ENCODE results near the gene TSPAN15.

TSPAN15 gene

DNA sequence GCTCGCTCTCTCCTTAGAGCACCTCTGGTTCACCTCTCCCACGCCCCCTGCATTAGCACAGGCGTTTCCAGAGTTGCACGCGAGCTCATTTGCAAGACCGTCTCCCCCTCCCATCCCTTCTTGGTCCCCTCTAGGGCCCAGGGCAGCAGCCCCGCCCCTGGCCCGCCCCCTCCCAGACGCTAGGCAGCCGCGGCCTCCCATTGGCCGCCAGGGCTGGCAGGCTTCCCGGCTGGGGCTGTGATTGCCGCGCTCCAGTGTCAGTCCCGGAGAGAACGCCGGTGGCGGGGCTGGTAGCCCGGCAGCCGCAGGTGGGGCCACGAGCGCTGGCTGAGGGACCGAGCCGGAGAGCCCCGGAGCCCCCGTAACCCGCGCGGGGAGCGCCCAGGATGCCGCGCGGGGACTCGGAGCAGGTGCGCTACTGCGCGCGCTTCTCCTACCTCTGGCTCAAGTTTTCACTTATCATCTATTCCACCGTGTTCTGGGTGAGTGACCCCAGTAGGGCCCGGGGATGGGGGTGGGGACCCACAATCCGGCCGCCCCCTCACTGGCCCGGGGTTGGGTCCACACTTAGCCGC lies at the start of gene TSPAN15:
TSS of gene TSPAN15 (plus strand) at position 257 of the 575 bp plus-strand sequence. CDS start at position 387, 130 bp downstream.
- DNase-seq = peak; percentile 94

DNA sequence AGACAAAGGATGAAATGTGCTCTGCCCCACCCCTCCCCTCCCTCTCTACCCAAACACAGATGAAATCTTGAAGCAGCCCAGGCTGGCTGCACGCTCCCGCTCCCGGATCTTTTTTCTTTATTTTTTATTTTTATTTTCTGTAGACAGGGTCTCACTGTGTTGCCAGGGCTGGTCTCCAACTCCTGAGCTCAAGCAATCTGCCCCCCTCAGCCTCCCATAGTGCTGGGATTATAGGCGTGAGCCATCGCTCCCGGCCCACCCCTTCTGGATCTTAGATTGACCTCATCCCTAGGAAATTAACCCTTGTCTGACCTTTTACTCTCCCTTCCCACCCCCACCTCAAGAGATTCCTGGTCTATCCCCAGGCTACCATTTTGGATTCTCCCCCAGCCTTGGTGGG lies 48.9 kb upstream of the TSPAN15 start:
- no peak for DNase-seq

DNA sequence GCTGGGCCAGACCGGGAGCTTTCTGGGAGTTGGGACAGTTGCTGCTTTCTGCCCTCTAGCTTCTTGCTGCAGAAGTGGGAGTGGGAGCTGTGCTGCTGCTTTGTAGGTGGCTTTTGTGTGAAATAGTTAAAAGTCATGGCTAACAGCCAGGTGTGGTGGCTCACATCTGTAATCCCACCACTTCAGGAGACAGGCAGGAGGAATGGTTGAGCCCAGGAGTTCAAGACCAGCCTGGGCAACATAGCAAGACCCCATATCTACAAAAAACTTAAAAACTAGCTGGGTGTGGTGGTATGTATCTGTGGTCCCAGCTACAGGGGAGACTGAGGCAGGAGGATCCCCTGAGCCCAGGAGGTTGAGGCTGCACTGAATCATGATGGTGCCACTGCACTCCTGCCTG lies 48.2 kb upstream of the TSPAN15 start:
- no peak for DNase-seq

DNA sequence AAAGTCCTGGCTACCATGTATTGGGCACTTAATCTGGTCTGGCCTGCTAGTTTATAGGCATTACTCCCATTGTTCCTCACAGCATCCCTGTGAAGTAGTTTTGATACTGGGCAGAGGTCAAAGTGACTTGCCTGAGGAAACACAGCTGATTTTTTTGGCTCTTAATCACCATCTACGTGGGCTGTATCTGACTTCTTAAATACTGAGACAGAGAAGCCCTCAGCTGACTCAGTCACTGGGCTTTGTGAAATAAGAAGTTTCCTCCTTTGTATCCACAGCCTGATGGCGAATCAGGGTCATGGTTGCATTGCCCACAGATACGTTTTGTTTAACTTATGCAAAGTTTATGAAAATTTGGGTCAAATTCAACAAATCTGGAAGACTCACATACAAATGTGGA lies 47.7 kb upstream of the TSPAN15 start:
- DNase-seq = no peak

DNA sequence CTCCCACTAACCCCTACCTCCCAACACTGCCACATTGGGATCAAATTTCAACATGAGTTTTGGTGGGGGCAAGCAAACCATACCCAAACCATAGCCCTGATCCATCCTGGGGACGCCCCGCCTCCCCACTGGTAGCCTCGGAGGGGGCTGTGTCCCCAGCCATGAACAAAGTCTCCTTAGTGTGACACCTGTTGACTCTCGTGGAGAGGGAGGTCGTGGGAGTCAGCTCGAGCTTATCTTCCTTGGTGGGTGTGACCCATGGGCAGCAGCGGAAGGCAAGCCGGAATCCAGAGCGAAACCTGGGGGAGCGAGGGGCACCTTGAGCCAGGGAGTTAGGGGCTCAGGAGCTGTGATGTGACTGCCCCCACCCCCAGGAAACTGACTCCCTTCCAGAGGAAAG lies 46.5 kb upstream of the TSPAN15 start:
- DNase-seq = no peak

DNA sequence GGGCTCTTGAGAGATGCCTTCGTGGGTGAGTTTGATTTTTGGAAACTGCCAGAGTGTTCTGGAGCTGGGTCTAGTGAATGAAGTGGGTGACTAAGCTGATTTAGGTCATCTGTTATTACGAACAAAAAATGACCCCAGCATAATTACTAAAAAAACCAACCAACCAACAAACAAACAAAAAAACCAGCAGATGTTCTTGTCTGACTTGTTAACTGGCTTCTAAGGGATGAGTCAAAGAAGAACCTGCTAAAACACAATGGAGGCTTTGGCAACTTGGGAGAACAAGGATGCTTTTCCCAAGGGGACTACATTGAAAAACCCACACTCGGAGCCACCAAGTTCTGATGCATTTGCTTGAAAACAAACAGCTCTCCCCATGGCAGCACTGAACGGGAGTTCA lies 46.0 kb upstream of the TSPAN15 start:
- DNase-seq = no peak

DNA sequence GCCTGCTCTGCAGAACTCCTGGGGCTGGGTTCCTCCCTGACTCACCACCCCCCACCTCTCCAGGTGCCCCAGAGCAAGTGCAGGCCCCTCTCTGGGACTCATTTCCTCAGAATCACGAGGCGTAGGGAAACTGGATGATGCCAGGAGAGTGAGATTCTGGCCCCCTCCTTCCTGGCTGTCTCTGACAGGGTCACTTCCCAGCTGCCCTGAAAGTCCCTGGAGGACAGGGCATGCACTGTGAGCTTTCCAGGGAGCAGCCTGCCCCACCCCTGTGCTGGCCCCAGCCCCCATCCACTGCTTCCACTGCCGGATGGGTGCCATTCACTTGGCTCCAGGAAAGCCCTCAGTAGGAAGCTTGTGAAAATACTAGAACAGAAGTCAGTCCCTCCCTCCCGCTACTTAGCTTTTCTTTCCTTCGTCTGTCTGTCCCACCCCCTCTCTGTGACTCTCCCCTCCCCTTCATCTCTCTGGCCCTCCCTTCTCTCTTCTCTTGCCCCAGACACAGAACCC lies 44.9 kb upstream of the TSPAN15 start:
- no peak for DNase-seq

DNA sequence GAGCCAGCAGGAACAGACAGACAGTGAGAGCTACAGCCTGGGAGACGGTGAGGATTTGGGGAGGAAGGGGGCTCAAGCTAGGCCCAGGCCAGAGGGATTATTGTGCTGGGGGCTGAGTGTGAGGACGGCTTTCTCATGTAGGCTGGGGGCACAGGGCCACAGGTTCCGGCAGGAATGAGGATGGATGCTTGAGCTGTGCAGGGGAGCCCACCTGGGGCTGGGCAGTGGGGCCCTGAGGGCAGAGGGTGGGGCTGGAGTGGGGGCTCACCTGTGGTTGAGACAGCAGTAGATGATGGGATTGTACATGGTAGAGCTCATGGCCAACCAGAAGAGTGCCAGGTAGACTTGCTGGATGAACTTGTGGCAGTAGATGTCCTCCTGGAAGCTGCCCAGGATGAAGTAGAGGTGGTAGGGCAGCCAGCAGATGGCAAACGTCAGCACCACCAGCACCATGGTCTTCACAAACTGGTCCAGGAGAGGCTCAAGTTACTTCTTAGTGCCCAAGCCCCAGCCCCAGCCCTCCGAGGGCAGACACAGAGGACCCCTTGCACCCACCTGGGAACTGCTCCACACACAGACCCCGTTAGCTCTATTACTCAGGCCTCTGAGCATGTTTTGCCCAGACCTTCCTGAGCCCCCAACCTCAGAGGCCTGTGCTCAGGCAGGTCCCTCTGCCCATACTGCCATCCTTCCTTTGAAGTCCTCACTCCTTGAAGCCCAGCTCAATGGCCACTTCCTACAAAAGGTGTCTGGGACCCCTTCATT lies 44.3 kb upstream of the TSPAN15 start:
- DNase-seq = no peak

DNA sequence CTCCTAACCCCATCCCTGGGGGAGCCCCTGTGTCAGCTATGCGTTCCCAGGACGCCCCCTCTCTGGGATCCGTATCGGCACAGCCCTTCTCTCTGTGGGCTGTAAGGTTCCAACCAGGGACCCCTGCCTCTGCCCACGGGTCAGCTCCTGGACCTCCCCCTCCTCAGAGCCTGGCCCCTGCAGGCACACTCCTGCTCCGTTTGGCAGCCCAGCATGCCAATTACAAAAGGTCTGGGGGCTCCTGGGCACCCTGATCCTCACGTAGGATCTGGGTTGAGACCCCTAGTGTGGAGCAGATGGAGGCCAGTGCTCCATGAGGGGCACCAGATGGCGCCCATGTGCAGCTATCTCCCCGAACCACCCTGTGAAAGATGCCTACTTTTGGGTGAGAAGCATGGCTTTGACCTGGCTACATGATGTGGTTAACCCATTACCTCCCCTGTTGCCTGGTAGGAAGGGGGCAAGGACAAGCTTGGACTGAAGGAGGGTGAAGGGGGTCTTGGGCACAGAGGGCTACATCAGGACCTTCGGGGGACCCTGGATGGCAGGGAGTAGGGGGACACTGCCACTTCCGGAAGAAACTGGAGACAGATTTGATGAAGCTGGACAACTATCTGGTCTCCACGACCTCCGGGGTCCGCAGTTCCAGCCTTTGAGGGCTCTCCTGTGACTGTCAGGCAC lies 43.5 kb upstream of the TSPAN15 start:
- no peak for DNase-seq

DNA sequence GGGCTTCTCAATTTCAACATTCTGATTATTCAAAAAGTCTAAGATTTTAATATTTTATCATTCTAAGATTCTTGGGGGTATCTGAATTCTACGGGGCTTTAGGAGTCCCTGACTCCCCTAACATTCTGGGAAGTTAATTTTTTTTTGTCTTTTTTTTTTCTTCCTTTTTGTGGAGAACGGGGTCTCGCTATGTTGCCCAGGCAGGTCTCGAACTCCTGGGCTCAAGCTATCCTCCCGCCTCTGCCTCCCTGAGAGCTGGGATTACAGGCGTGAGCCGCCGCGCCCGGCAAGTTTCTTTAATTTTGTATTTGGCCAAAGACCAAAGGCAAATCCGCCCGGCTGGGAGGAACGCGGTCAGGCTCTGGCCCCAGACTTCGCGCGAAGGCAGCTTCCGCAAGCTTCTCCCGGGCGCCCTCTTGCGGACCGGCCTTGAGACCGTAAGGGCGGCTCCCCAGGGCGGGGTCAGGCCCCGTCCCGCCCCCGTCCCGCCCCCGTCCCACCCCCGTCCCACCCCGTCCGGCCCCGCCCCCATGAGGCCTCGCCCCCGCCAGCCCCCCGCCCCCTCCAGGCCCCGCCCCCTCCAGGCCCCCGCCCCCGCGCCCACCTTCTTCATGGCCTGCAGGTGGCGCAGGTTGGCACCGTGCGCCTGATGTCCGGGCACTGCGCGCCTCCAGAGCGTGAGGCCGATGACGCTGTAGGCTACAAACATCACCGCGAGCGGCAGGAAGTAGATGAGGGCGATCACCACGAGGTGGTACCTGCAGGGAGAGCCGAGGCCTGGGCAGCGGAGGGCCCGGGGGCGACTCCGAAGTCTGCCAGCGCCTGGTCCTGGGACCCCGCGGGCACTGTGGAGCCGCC lies 42.7 kb upstream of the TSPAN15 start:
- peak; percentile 80 for DNase-seq

DNA sequence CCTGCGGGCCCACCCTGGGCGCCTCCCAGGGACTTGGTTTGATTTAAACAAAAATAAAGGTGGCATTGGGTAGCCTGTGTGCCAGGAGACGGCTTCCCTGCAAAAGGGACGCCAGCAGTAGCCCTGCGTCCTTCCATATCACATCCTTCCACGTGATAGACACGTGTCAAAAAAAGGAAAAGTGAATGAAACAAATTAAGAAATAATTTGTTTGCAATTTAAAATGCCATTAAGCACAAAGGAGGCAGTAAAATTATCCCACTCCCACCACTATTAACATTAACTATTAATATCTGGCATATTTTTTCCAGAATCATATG lies 42.1 kb upstream of the TSPAN15 start:
- no peak for DNase-seq

DNA sequence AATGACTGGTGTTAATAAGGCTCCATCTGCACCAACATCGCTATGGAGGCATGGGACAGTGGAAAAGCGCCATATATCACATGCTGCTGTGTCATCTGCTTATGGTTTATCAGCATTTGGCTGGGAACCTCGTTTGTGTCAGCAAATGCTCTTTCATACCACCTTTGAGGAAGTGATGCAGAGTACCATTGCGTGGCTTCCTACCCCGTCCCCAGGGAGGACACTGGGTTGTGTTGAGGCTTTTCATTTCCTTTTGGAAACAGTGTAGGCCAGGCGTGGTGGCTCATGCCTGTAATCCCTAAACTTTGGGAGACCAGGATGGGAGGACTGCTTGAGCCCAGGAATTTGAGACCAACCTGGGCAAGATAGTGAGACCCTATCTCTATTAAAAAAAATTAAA lies 41.3 kb upstream of the TSPAN15 start:
- no peak for DNase-seq

DNA sequence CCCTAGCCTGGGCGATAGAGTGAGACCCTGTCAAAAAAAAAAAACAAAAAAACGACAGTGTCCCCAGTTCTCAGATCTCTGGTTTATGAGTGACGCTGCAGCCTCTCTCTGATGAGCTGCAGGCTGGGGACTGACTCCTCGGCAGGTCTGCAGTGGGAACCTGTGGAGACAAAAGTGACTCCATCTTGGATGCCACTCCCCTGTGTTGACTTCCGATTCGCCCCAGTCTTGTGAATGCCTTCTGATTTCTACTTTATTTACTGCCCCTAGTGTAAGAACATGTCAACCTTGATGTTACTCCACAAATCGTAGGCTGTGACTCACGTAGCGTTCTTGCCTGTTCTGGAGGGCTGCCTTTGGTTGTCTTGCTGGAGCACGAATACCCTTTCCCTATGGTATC lies 40.8 kb upstream of the TSPAN15 start:
- DNase-seq = no peak

DNA sequence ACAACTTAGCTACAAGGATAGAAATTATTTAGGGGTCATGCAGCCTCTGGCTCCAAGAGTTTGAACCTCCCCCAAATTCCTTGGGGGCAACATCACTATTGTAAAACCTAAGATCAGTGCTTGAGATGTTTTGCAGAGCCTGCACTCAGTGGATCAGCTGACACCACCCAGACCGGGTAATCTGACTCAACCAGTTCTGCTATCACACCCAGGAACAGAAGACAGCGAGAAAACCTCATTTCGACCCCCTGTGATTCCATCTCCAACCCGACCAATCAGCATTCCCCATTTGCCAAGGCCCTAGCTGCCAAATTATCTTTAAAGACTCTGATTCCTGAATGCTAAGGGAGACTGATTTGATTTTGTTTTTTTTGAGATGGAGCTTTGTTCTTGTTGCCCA lies 39.8 kb upstream of the TSPAN15 start:
- no peak for DNase-seq

DNA sequence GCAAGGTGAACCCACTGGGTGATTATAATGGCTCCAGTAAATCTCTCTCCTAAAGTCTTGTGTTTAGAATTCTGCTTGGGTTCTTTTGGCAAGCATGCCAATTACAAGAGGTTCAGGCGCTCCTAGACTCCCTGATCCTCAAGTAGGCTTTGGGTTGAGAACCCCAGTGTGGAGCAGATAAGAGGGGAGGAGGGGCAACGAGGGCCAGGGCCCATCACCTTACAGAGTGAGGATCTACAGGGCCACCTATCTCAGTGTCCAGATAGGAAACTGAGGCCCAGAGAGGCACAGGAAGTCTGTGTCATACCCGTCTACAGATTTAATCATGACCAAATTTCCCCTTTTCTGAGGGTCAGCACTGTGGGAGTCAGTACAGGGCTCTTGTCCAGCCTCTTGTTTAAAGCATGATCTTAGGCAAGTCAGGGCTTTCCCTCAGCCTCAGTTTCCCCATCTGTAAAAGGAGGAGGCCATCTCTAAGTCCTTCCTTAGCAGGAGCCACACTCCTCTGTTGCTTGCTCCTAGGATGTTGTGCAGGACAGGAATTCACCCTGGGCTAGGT lies 39.0 kb upstream of the TSPAN15 start:
- DNase-seq = no peak

DNA sequence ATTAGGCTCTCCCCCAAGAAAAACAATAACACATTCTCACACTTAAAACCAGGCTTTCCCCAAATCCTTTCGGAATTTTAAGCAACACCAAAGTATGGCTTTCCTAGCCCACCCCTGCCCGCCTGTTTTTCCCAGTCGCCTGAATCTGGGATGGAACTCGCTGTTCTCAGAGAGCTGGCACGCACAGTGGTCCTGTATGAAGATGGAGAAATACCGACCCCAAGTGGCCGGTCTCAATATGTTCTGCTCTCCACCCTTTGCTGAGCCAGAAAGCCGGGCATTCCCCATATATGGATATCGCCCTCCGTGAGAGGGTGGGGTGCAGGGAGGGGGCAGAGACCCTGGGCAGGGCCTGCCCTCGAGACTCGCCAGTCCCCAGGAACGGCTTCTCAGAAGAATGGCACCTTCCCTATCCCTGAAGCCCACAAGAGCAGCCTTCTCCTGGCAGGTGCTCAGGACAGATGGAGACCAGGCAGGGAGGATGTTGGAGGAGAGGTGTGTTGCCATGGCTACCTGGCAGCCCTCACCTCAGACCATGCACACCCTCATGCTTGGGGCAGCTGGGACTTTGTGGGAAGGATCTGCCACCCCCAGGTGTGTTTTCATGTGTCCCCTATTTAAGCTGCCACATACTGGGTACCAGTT lies 37.9 kb upstream of the TSPAN15 start:
- DNase-seq = peak; percentile 55

DNA sequence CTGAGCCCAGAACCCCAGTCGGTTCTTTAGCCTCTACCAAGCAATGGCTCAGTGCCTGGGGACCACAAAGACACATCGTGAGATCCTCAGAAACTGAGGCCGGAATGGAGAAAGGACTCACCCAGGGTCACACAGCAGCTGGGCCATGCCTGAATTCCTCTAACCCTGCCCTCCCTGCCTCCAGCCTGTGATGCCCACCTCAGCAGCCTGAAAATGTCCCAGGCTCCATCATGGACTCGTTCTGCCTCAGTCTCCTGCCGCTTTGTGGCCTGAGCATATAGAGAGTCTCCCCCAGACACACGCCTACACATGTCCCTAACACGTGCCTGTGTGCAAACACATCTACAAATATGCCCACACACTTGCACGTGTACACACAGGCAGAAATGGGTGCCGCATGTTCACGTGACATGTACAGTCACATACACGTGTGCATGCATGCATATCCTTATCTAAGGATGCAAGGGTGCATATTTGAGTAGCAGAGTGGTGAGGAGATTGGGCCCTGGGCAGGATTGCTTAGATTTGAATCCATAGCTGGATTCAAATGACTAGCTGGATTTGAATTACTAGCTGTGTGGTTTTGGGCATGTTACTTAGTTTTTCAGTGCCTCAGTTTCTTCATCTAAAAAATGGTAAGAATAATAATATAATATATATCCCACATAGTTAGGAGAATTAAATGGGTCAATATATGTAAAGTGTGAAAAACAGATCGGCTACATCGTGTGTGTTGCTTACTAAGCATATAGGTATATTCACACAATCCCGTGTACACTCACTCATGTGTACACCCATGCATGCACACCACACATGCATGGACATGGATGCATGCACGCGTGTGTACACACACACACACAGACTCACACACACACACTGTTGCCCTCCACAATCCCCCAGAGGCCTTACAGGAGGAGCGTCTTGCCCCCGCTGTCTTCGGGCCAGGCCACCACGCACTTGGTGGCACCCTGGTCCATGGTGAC lies 36.9 kb upstream of the TSPAN15 start:
- no peak for DNase-seq

DNA sequence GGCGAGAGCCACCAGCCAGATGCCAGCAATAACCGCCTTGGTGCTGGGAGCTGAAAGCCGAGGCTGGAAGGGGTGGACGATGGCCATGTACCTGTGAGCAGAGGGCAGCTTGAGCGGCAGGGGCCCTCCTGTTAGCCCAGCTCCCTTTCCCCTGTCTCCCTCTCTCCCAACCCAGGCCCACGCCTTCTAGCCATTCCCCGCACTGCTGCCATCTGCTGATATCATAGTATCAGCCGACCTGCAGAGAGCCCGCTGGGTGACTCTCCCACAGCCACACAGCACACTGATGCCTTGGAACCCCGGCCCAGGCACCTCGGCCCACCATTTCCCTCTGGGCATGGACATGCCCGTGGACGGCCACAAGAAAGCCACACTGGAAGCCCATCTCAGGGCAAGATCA lies 36.2 kb upstream of the TSPAN15 start:
- no peak for DNase-seq

DNA sequence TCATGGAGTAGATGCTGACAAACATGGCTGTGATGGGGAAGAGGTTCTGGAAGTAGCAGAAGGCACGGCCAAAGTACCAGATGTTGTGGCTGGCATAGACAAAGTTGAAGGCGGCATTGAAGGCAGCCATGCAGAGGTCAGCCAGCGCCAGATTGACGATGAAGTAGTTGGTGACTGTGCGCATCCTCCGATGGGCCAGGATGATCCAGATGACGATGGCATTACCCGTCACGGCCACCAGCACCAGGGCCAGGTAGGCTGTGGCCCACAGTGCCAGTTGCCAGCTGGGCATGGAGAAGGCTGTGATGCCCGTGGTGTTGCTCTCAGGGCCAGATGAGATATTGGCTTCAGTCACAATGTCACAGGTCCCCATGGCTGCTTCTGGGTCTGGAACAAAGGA lies 35.3 kb upstream of the TSPAN15 start:
- DNase-seq = no peak

DNA sequence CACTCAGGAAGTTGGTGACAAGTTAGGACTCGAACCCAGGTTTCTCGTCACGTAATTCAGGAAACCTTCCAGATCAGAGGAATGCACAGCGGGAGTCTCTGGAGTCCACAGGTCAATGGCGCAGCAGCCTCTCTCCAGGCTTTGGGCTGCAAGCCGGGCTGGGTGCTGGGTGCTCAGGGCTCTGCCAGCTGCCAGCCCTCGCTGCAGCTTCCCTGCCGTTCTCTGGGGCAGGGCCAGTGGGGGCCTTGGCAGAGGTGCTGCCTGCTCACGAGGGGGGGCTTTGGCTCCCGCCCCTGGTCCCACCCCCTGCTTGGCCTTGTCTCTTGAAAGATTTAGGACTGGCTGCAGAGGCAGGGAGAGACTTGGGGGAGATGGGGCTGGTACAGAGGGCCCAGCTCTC lies 34.6 kb upstream of the TSPAN15 start, which contains the start of gene TACR2:
TSS of gene TACR2 (minus strand) at position 224 of the 400 bp plus-strand sequence. CDS start 595 bp downstream, outside the sequence.
- no peak for DNase-seq

DNA sequence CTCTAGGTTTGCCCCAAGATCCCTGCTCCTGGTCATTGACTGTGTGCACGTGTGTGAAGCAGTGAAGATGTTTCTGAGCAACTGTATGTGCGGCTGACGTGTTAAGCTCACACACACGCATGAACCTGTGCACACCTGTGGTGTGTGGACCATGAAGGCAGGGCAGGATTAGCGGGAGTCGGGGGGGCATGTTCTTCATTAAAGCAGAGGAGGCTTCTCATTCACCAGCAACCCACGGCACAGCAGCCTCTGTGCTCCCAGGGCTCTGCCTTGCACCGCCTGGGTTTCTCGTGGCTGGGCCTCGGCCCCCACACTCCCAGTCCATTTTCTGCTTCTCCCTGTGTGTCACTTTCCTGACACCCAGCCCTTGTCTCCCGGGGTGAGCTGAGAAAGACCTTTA lies 33.7 kb upstream of the TSPAN15 start:
- DNase-seq = no peak

All from NCI-H510A (cell line).